HG03575 (cell line): ENCODE data around the gene LPAR2.
"Not testable (repeated sequence)": the region's sequence is repeated elsewhere in the genome, so short reads cannot be mapped to it uniquely, and the experiment has no call there.

Experiments
- ATAC-seq: cut with Tn5 transposase; IDR thresholded peaks from one replicate; pipeline ENCODE4 v1.9.1; 2021; ENCODE audit not compliant: unreplicated experiment, insufficient number of reproducible peaks, low FRiP score; ENCODE audit errors: extremely low read depth

Gene LPAR2

DNA sequence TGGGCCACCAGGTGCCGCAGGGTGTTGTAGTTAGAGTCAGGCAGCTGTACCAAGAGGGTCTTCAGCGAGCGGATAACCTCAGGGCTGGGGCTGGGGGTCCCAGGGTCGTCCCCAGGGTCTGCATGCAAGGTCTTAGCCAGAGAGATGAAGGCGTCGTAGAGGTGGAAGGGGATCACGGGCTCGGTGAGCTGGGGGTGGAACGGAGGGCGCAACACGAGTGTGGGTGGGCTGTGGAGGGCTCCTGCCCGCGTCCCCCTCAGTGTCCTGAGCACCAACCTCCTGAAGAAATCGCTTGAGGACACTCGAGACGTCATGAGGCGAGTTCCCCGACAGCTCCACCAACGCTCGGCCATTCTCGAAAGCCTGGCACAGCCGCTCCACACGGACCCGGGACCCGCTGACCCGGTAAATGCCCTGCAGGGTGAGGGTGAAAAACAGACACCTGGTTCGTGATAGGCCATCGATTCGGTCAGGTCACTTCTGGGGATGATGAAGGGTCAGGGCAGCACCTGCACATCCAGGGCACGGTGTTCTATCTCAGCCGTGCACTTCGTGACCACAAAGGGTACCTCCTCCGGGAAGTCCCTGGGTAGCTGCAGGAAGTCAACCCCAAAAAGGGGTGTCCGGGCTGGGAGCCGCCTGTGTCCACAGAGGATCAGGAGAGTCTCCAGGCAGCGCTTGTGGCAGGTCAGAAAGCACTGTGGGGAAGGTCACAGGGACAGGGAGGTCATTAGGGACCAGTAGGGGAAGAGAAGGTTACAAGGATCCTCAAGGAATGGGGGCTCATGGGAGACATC lies 6.7 kb upstream of the LPAR2 start:
- no peak for ATAC-seq

GRCh38 chr19:19633711-19634515 lies 5.9 kb upstream of the LPAR2 start:
- ATAC-seq, result no peak

DNA sequence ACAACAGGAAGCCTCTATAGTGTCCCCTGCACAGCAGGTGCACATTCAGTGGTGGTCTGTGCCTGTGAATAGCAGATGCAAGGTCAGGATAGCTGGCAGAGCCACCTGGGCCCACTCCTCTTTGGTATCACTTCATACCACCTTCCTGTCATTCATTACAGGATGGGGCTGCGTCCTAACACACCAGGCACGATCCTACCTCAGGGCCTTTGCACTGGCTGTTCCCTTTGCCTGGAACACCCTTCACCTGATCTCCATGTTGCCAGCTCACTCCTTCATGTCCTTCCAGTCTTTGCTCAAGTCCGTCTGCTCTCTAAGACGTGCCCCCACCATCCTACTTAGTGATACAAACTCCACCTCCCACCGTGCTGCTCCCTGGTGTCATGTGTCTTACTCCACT lies 4.6 kb upstream of the LPAR2 start:
- ATAC-seq, result no peak

- no peak for ATAC-seq
Observed at GRCh38 chr19:19631346-19631745, 3.3 kb upstream of the LPAR2 start.

- no peak for ATAC-seq
Observed at GRCh38 chr19:19630426-19630825, 2.4 kb upstream of the LPAR2 start.

DNA sequence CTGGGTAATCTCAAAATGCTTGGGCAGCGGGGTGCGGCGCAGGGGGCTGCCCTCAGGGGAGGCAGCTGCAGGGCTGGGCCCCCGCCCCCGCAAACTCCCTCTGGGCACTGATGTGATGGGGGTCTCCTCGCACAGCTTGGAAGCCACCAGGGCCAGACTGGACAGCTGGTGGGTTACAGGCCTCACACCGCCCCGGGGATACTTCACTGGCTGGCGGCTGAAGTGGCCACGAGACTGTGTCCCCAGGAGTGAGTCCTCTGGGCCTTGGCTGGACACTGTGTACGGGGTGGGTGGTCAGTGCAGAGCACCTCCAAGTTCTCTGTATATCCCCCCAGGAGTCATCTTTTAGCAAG lies 2.0 kb upstream of the LPAR2 start:
- no peak for ATAC-seq

DNA sequence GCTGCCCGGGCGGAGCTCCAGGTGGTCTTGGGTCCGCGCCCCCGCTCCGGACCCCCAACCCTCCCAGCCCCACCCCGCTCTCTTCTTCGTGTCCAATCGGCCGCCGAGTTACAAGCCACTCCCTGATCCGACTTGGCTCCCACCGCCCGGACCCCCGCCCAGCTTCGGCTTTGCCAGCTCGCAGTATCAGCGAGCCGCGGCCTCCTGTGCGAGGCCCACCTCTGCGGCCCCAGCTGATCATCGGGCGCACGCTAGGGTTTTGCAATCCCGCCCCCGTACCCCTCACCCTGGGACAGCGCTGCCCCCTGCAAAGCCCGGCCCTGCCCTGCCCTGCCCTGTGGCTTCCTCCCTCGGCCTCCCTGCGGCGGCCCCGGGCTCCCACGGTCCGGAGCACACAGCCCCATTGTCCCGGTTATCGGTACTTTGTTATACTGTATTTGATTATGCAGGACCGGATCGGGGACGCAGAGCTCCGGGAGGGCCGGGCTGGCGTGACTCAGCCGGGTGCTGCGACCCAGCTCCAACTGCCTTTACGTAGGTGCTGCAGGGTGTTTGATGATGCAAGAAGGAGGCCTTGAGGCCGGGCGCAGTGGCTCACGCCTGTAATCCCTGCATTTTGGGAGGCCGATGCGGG lies 598 bp upstream of the LPAR2 start:
- no peak for ATAC-seq

DNA sequence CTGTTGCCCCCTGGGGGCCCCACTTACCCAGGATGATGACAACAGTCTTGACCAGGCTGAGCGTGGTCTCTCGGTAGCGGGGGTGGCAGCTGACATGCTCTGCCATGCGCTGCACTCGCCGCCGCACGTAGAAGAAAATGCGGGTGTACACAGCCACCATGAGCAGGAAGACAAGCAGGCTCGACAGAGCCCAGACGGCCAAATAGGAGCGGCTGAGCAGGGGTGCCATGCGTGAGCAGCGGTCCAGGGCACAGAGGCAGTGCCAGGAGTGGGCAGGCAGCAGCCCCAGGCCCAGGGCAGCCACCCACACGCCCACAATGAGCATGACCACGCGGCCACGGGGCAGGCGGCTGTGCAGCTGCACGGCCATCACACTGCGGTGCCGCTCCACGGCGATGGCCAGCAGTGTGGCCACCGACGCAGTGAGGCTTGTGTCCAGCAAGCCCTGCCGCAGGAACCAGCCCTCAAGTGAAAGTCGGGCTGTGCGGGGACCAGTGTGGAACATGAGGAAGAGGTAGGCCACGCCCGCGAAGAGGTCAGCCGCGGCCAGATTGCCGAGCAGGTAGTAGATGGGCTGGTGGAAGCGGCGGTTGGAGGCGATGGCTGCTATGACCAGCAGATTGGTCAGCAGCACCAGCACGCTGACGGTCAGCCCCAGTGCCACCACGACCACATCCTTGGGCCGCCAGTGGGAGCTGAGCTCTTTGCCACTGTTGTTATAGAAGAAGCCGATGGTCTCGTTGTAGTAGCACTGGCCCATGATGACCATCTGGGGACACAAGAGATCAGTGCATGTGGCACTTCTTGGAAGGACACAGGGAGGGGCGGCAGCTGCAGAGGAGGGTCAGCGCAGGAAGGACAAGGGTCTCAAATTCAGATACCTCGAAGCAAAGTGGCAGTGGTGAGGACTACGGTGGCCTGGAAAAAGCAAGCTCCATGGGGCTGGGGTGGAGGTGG lies 1.2 kb downstream of the LPAR2 start:
- no peak for ATAC-seq

- ATAC-seq, result no peak
Observed at GRCh38 chr19:19624032-19624570, 3.9 kb downstream of the LPAR2 start.

GRCh38 chr19:19623383-19623782 lies 4.6 kb downstream of the LPAR2 start:
- no peak for ATAC-seq

GRCh38 chr19:19619849-19620210 lies 8.2 kb downstream of the LPAR2 start:
- ATAC-seq, result no peak

- no peak for ATAC-seq
Observed at GRCh38 chr19:19619181-19619848, 8.7 kb downstream of the LPAR2 start.

DNA sequence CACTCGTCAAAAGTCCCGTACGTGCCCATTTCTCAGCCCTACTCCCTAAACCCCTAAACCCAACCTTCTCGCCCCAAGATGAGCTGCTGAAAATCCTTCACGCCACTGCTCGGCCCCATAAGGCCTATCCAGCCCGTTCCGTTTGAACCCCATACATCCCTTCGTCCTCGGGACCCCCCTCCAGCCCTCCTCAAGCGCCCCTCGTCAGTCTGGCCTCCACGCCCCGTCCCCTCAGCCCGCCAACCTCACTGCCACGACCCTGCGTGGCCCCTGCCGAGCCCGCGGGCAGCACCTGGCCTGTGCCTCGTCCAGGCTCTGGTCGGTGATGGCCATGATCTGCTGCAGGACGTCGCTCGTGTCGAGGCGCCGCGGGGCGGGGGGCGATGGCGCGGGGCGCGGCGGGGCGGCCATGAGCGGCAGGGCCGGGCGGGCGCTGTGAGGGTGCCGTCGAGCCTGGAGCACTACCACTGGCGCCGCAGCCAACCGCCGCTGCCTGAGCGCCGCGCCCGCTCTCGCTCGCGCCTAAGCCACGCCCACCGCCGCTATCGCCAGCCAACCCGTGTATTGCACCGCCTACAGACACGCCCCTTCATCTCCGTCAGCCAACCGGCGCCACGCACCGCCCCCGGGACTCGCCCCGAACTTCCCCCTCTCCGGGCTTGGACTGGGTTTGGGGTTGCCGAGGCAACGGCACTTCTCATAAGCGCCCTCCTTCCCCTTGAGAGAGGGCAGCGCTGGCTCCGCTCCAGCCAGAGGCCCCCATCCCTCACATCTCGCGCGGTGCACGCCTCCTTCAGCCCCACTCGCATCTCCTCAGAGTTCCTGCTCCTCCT lies 9.6 kb downstream of the LPAR2 start, which contains the start of gene PBX4:
PBX4 (minus strand) TSS at position 469 of the 833 bp plus-strand sequence; CDS start at position 411, 58 bp downstream.
- ATAC-seq, result peak; percentile 84

- ATAC-seq, result no peak
Observed at GRCh38 chr19:19615086-19615485, 12.9 kb downstream of the LPAR2 start.

DNA sequence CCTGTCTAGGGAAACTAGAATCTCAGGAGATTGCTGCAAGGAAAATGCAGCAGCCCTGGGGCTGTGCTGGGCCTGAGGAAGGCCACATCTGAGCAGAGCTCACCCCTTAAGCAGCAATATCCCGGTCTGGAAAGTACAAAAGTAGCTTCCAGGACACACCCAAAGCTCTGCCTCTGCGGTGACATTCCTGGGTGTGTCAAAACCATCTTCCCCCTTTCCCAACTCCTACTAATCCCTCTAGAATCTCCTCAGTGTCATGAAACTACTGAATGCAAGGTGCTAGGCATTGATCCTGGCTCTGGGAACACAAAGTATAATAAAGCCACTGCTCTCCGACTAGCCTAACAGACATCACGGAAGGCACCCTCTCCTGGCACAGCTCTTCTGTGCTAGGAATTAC lies 14.5 kb downstream of the LPAR2 start:
- no peak for ATAC-seq

DNA sequence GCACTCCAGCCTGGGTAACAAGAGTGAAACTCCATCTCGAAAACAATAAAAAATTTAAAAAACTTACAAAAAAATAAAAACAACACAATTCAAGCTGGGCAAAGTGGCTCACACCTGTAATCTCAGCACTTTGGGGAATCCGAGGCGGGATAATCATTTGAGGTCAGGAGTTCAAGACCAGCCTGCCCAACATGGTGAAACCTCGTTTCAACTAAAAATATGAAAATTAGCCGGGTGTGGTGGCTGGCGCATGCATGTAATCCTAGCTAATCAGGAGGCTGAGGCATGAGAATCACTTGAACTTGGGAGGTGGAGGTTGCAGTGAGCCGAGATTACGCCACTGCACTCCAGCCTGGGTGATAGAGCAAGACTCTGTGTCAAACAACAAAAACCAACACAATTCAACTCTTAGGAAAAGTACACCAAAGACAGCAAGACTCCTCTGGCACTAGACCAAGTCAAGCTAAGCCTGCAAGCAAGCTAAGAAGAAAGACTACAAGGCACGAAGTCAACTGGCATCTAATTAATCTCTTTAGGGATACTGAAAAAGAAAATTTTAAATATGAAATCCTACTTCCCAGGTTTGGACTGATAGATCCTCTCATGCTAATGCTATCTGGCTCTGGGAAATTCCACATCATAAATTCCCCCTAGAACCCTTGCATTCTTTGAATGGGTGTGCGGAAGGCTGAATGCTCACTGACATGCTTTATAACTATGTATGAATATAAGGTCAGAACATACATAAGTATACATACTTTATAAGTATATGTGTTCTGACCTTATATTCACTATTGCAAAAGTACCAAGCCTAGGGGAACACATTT lies 17.4 kb downstream of the LPAR2 start:
- ATAC-seq, result no peak

DNA sequence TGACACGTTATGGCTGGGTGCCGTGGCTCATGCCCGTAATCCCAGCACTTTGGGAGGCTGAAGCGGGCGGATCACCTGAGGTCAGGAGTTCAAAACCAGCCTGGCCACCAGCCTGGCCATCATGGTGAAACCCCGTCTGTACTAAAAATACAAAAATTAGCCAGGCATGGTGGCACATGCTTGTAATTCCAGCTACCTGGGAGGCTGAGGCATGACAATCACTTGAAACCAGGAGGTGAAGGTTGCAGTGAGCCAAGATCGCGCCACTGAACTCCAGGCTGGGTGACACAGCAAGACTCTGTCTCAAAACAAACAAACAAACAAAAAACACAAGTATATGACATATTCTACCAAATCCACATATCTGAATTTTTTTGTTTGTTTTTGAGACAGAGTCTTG lies 21.3 kb downstream of the LPAR2 start:
- ATAC-seq, result not testable (repeated sequence)
